ENCODE measurements around the gene SCGB1A1.

SCGB1A1 gene

DNA sequence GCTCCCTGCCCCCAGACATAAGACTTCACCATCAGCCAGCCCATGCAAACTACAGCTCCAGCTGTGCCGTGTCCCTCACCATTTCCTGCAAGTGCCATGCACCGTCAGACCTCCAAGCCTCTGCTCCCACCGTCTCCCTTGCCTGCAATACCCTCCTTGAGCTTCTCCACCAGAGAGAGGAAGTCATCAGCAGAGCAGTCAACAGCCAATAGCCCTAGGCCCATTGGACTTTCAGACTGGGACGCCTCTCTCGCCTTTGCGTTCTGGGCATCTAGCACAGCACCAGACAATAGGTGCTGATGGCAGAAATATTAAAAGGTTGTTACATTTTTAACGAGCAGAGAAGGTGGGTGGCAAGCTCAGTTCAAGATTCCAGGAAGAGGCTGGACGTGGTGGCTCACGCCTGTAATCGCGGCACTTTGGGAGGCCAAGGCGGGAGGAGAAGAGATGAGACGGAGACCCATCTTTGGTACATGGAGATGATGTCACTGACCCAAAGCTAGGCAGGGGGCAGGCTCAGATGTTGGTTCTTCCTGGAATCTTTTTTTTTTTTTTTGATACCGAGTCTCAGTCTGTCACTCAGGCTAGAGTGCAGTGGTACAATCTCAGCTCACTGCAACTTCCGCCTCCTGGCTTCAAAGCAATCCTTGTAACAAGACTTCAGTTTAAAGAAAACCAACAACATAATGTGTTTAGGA, 31.9 kb downstream of the SCGB1A1 start:
- no peak overlapping the region for H3K4me3 ChIP-seq (ENCODE audit: low read depth, low read length)

GRCh38 chr11:62451241-62451621, 32.4 kb downstream of the SCGB1A1 start:
- H3K4me3 ChIP-seq (ENCODE audit: low read depth, low read length): no peak overlapping the region
- no peak for TF ChIP-seq CTCF (IDR thresholded peaks at IDR 0.05; ENCODE audit: borderline replicate concordance, insufficient read depth, low read depth, low read length)

More for the DNA sequence above, 31.9 kb downstream of the SCGB1A1 start:
- no peak for TF ChIP-seq CTCF (IDR thresholded peaks at IDR 0.05; ENCODE audit: borderline replicate concordance, insufficient read depth, low read depth, low read length)

DNA sequence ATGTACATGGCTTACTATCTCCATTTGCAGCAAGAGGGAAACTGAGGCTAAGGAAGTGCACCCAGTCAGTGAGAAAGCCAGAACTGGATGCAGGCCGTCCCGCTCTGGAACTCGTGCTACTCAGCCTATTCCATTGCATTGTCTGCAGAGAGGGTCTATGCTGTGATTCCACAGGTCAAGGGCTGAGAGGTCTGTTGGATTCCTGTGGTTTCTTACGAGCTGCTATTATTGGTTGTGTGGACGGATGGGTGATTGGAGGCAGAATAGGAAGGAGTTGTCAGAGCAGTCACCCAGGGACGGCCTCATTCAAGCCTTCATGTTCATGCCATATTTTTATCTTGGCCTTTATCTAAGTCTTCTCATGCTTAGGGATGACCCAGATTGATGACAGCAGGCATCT, 33.4 kb downstream of the SCGB1A1 start:
- no peak overlapping the region for H3K4me3 ChIP-seq (ENCODE audit: low read depth, low read length)
- no peak for TF ChIP-seq CTCF (IDR thresholded peaks at IDR 0.05; ENCODE audit: borderline replicate concordance, insufficient read depth, low read depth, low read length)

DNA sequence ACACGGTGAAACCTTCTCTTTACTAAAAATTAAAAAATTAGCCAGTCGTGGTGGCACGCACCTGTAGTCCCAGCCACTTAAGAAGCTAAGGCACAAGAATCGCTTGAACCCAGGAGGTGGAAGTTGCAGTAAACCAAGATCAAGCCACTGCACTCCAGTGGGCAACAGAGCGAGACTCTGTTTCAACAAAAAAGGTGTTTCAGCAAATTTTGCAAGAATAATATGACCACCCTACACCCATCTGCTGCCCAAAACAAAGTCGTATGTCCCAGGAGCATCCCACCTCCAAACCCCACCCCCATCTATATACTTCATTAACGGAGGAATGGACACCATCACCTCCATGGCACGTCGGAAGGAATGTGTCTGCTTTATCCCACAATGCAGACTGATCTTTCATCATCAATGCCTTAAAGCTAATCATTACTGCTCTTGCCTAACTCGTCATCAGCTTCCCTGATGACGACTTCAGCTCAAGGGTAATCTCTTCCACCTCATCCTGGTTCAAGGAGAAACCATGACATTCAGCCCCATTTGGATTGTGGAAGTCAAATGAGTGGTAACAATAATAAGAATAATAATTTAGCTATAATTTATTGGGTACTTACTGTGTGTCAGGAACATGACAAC, 34.1 kb downstream of the SCGB1A1 start:
- no peak for TF ChIP-seq CTCF (IDR thresholded peaks at IDR 0.05; ENCODE audit: borderline replicate concordance, insufficient read depth, low read depth, low read length)
- H3K4me3 ChIP-seq (ENCODE audit: low read depth, low read length): no peak overlapping the region

DNA sequence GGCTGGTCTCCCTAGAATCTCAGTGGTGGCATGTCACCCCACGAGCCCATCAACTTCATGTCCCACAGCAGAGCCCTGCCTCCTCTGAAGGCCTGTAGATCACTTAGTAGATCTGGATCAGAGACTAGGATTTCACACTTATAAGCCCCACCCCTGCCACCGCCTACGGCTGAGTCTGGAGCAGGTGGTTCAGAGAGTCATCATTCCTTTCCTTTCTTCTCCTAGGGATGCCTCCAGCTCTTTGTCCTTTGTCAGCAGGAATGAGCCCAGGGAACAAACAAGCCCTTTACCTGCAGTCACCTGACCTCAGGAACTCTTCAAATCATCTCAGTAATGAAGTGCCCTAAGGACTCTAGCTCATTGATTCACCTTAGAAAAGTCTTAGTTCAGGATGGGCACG, 37.8 kb downstream of the SCGB1A1 start:
- no peak for TF ChIP-seq CTCF (IDR thresholded peaks at IDR 0.05; ENCODE audit: borderline replicate concordance, insufficient read depth, low read depth, low read length)
- no peak overlapping the region for H3K4me3 ChIP-seq (ENCODE audit: low read depth, low read length)

GRCh38 chr11:62457478-62457877, 38.6 kb downstream of the SCGB1A1 start:
- TF ChIP-seq CTCF (IDR thresholded peaks at IDR 0.05; ENCODE audit: borderline replicate concordance, insufficient read depth, low read depth, low read length): no peak
- H3K4me3 ChIP-seq (ENCODE audit: low read depth, low read length): no peak overlapping the region

Measured in GM12875 (cell line).